ENCODE results near the gene NLGN4Y. TPM values are rescaled to one million over a fixed set of nuclear protein-coding genes. Genes with fewer than 3 reads are reported as not detected.
"Not testable (repeated sequence)": the region's sequence is repeated elsewhere in the genome, so short reads cannot be mapped to it uniquely, and the experiment has no call there.

NLGN4Y gene
- total RNA-seq, 4 donors from 2014 or later = 6.8 to 41.8 TPM; not detected in 2

DNA sequence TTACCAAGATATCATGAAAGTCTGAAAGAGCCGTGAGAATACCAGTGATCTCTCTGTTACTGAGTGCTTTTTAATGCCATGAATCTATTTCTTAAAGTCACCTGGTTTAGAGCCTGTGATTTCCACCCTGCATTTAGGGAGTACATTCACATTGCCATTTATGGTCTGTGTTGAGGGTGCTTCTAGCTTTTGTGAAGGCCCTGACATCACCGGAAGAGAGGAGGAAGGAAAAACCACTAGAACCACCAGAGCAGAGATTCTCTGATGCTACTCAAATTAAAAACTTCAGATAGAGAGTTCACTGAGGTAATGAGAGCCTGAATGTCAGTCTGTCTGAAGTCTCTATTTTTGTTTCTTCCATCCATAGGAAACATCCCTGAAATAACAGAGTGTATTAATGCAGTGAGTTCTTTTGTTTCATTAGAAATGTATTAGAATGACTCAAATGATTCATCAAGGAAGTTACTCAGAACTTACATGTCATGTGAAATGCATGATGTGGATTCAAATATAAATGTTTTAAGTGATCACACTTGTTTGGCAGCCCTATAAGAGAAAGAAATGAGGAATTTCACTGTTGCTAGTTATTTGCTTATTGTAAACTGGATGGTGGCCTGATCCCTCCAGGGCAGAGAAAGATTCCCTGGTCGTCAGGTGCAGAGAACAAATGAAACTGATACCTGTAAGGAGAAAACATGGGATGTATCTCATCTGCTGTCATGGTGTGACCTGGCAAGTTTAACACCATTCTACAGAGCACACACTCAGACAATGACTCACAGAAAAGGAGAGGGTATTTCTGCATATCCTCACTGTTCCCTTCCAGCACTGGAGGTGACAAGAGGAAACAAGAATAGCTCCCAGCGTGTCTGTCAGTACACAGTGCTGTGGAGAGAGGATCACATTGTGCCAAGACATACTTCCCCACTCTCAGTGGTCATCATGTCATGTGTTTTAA, 310.1 kb downstream of the NLGN4Y start:
- WGBS, 2 donors = 83% methylated on average over 4 of the region's 4 CpGs; no CpG with 5 or more reads in 1 of the 2 donors
- no peaks in the 10 kb centered on the region for H3K9me3 ChIP-seq

DNA sequence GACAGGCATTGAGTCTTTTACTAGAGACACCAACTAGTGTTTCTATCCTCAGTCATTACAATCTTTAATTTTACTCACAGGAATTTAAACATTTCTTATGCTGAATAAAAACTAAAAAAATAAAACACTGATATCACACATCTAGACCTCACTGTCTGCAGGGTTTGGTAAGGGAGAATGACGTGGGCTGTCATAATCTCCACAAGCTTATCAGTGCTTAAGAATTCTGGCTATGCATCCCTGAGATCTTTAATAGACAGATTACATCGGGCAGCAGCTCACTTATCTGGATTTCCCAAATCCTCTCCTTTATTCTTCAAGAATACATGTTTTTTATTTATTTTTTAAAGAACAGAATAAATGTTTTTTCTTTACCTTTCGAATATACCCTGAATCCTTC, 313.1 kb downstream of the NLGN4Y start:
- WGBS, 2 donors = 92% methylated on average over 3 of the region's 3 CpGs; no CpG with 5 or more reads in 1 of the 2 donors
- no peaks in the 10 kb centered on the region for H3K4me1 ChIP-seq
- TF ChIP-seq POLR2A (IDR thresholded peaks at IDR 0.05) = no peak
- TF ChIP-seq EP300 (IDR thresholded peaks at IDR 0.05) = no peak
- TF ChIP-seq, protein P1, sequence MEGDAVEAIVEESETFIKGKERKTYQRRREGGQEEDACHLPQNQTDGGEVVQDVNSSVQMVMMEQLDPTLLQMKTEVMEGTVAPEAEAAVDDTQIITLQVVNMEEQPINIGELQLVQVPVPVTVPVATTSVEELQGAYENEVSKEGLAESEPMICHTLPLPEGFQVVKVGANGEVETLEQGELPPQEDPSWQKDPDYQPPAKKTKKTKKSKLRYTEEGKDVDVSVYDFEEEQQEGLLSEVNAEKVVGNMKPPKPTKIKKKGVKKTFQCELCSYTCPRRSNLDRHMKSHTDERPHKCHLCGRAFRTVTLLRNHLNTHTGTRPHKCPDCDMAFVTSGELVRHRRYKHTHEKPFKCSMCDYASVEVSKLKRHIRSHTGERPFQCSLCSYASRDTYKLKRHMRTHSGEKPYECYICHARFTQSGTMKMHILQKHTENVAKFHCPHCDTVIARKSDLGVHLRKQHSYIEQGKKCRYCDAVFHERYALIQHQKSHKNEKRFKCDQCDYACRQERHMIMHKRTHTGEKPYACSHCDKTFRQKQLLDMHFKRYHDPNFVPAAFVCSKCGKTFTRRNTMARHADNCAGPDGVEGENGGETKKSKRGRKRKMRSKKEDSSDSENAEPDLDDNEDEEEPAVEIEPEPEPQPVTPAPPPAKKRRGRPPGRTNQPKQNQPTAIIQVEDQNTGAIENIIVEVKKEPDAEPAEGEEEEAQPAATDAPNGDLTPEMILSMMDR (IDR thresholded peaks at IDR 0.05) = no peak
- no peaks in the 10 kb centered on the region for H3K27me3 ChIP-seq
- H3K27ac ChIP-seq = no peak overlapping the region
- H3K9me3 ChIP-seq = no peaks in the 10 kb centered on the region
- no peak overlapping the region for H3K4me3 ChIP-seq
- no peak for DNase-seq (ENCODE audit: low spot score in 2 of 2)
- H3K36me3 ChIP-seq = no peaks in the 10 kb centered on the region

More for the DNA sequence above, 310.1 kb downstream of the NLGN4Y start:
- DNase-seq (ENCODE audit: low spot score in 2 of 2) = no peak
- Histone ChIP-seq H3K36me3 (no peaks in the 10 kb centered on the region), H3K27me3 (no peaks in the 10 kb centered on the region), H3K27ac (no peak overlapping the region), H3K4me3 (no peak overlapping the region), H3K4me1 (no peaks in the 10 kb centered on the region)
- TF ChIP-seq POLR2A (IDR thresholded peaks at IDR 0.05) (no peak), EP300 (IDR thresholded peaks at IDR 0.05) (no peak)
- TF ChIP-seq, protein P1 (IDR thresholded peaks at IDR 0.05) = no peak

DNA sequence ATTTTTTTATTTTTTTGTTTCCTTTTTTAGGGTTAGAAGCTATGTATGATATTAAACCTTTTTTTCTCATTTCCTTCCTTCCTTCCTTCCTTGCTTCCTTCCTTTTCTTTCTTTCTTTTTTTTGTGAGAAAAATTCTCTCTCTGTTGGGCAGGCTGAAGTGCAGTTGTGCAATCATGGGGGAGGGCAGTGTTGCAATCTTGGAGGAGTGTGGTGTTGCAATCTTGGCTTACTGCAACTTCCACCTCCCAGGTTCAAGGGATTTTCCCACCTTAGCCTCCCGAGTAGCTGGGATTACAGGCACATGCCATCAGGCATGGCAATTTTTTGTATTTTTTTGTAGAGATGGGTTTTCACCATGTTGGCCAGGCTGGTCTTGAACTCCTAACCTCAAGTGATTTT, 326.4 kb downstream of the NLGN4Y start:
- TF ChIP-seq EP300 (IDR thresholded peaks at IDR 0.05) = no peak
- TF ChIP-seq, protein P1 (IDR thresholded peaks at IDR 0.05) = no peak
- DNase-seq (ENCODE audit: low spot score in 2 of 2) = peak; percentile 7 to 12
- Histone ChIP-seq H3K27ac (no peak overlapping the region), H3K27me3 (no peaks in the 10 kb centered on the region), H3K4me3 (no peak overlapping the region), H3K4me1 (no peaks in the 10 kb centered on the region), H3K9me3 (no peaks in the 10 kb centered on the region), H3K36me3 (no peaks in the 10 kb centered on the region)
- 71% methylated on average over 1 of the region's 1 CpG; no CpG with 5 or more reads in 1 of the 2 donors for whole genome bisulfite sequencing, 2 donors

DNA sequence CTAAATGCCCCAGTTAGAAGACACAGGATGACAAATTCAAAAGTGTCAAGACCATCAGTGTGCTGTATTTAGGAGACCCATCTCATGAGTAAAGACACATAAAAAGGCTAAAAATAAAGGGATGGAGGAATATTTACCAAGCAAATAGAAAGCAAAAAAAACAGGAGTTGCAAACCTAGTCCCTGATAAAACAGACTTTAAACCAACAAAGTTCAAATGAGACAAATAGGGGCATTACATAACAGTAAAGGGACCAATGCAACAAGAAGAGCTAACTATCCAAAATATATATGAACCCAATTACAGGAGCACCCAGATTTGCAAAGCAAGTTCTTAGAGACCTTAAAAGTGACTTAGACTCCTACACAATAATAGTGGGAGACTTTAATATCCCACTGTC, 336.1 kb downstream of the NLGN4Y start:
- Histone ChIP-seq H3K27ac (no peak overlapping the region), H3K4me1 (no peaks in the 10 kb centered on the region), H3K27me3 (no peaks in the 10 kb centered on the region), H3K9me3 (no peaks in the 10 kb centered on the region), H3K36me3 (no peaks in the 10 kb centered on the region), H3K4me3 (no peak overlapping the region)
- no peak for DNase-seq (ENCODE audit: low spot score in 2 of 2)
- TF ChIP-seq POLR2A (IDR thresholded peaks at IDR 0.05) (no peak), EP300 (IDR thresholded peaks at IDR 0.05) (no peak)
- TF ChIP-seq, protein P1 (IDR thresholded peaks at IDR 0.05) = no peak

DNA sequence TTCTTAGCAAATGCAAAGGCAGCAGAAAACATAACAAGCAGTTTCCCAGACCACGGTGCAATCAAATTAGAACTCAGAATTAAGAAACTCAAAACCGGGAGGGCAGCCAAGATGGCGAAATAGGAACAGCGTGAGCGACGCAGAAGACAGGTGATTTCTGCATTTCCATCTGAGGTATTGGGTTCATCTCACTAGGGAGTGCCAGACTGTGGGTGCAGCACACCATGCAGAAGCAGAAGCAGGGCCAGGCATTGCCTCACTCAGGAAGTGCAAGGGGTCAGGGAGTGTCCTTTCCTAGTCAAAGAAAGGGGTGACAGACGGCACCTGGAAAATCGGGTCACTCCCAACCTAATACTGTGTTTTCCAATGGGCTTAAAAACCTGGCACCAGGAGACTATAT, 336.7 kb downstream of the NLGN4Y start:
- H3K27me3 ChIP-seq; H3K4me1 ChIP-seq; H3K4me3 ChIP-seq; H3K9me3 ChIP-seq; DNase-seq (ENCODE audit: low spot score in 2 of 2); H3K36me3 ChIP-seq; H3K27ac ChIP-seq: not testable (repeated sequence)
- 76% methylated on average over 8 of the region's 8 CpGs; no CpG with 5 or more reads in 1 of the 2 donors for WGBS, 2 donors
